ENCODE data around the gene PTPRU.

The PTPRU gene

DNA sequence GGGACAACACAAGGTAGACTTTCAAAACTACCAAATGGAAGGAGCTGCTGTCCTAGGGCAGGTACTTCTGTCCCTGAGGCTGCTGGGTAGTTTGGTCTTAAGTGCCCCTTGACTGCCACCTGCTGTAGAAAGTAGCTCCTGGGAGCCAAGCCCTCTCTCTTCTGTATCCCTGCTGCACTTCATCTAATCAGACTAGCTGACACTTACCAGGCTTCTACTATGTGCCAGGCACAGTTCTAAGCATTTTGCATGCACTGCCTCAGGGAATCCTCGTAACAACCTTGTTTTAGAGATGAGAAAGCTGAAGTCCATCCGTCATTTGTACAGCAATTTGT, 38.8 kb upstream of the PTPRU start:
- Histone ChIP-seq H3K27me3 (ENCODE audit: control insufficient read depth, low read length) (no peaks in the 10 kb centered on the region), H3F3A (ENCODE audit: control insufficient read depth, insufficient read depth) (no peaks in the 10 kb centered on the region), H4K20me1 (ENCODE audit: control insufficient read depth, insufficient read depth, low read depth, low read length) (no peaks in the 10 kb centered on the region), H3K79me2 (ENCODE audit: control insufficient read depth, low read length) (no peaks in the 10 kb centered on the region), H3K9me3 (ENCODE audit: control insufficient read depth, insufficient read depth, low read length) (no peaks in the 10 kb centered on the region), H3K4me1 (ENCODE audit: control insufficient read depth, low read length) (peaks cover under 1% of the 10 kb centered on the region; the same call in 1 of the 2 replicates), H3K27ac (ENCODE audit: low read depth, low read length) (no peak overlapping the region), H3K36me3 (ENCODE audit: control insufficient read depth, low read length) (peaks cover 33% of the 10 kb centered on the region), H3K4me2 (ENCODE audit: low read length) (no peak overlapping the region), H3K9me2 (replicated peaks; ENCODE audit: control insufficient read depth, low read length) (no peaks in the 10 kb centered on the region), H3K4me3 (ENCODE audit: low read length) (no peak overlapping the region)
- TF ChIP-seq EZH2phosphoT487 (IDR thresholded peaks at IDR 0.05; ENCODE audit: borderline replicate concordance, low read length), result no peak
- TF ChIP-seq, protein P1, sequence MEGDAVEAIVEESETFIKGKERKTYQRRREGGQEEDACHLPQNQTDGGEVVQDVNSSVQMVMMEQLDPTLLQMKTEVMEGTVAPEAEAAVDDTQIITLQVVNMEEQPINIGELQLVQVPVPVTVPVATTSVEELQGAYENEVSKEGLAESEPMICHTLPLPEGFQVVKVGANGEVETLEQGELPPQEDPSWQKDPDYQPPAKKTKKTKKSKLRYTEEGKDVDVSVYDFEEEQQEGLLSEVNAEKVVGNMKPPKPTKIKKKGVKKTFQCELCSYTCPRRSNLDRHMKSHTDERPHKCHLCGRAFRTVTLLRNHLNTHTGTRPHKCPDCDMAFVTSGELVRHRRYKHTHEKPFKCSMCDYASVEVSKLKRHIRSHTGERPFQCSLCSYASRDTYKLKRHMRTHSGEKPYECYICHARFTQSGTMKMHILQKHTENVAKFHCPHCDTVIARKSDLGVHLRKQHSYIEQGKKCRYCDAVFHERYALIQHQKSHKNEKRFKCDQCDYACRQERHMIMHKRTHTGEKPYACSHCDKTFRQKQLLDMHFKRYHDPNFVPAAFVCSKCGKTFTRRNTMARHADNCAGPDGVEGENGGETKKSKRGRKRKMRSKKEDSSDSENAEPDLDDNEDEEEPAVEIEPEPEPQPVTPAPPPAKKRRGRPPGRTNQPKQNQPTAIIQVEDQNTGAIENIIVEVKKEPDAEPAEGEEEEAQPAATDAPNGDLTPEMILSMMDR (IDR thresholded peaks at IDR 0.05; ENCODE audit: low read depth, low read length, poor library complexity, severe bottlenecking), result peak; percentile 48

GRCh38 chr1:29197993-29198392, 38.3 kb upstream of the PTPRU start:
- TF ChIP-seq, protein P1 (IDR thresholded peaks at IDR 0.05; ENCODE audit: low read depth, low read length, poor library complexity, severe bottlenecking), result no peak
- no peak for TF ChIP-seq EZH2phosphoT487 (IDR thresholded peaks at IDR 0.05; ENCODE audit: borderline replicate concordance, low read length)
- peaks cover 33% of the 10 kb centered on the region for H3K36me3 ChIP-seq (ENCODE audit: control insufficient read depth, low read length)

DNA sequence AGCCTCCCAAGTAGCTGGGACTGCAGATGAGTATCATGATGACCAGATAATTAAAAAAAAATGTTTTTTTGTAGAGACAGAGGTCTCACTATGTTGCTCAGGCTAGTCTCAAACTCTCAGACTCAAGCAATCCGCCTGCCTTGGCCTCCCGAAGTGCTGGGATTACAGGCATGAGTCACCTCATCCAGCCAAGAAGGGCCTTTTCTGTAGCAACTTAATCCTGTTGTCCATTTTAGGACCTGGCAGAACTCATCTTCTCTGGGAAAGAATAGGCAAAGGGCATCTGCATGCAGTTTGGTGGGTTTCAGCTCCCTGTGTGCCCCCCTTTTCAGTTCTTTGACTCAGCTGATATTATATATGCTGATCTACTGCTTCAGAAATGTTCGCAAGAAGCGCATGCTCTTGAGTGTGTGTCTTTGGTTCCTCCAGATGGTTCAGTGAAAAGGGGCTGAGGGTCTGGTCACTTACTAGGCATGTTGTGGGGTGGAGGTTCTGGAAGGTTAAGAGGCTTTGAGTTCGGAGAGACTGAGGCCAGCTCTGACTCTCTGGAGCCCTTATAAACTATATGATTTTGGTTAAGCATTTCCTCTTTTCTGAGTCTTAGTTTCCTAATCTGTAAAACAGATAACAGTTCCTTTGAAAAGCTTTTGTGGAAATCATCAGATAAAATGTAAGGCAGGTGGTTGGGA, 35.3 kb upstream of the PTPRU start:
- no peaks in the 10 kb centered on the region for H3K27me3 ChIP-seq (ENCODE audit: control insufficient read depth, low read length)
- no peaks in the 10 kb centered on the region for H3K9me3 ChIP-seq (ENCODE audit: control insufficient read depth, insufficient read depth, low read length)
- no peak overlapping the region for H3K4me2 ChIP-seq (ENCODE audit: low read length)
- H4K20me1 ChIP-seq (ENCODE audit: control insufficient read depth, insufficient read depth, low read depth, low read length), result no peaks in the 10 kb centered on the region
- TF ChIP-seq, protein P1 (IDR thresholded peaks at IDR 0.05; ENCODE audit: low read depth, low read length, poor library complexity, severe bottlenecking), result no peak
- no peak for TF ChIP-seq EZH2phosphoT487 (IDR thresholded peaks at IDR 0.05; ENCODE audit: borderline replicate concordance, low read length)
- peaks cover 34% of the 10 kb centered on the region for H3K36me3 ChIP-seq (ENCODE audit: control insufficient read depth, low read length)
- no peaks in the 10 kb centered on the region for H3F3A ChIP-seq (ENCODE audit: control insufficient read depth, insufficient read depth)
- H3K4me1 ChIP-seq (ENCODE audit: control insufficient read depth, low read length), result peaks cover 3% of the 10 kb centered on the region; the same call in 1 of the 2 replicates
- no peaks in the 10 kb centered on the region for H3K9me2 ChIP-seq (replicated peaks; ENCODE audit: control insufficient read depth, low read length)
- H3K27ac ChIP-seq (ENCODE audit: low read depth, low read length), result no peak overlapping the region
- H3K79me2 ChIP-seq (ENCODE audit: control insufficient read depth, low read length), result no peaks in the 10 kb centered on the region
- no peak overlapping the region for H3K4me3 ChIP-seq (ENCODE audit: low read length)

More at GRCh38 chr1:29197993-29198392, 38.3 kb upstream of the PTPRU start:
- H3K27me3 ChIP-seq (ENCODE audit: control insufficient read depth, low read length), result no peaks in the 10 kb centered on the region
- H3K9me2 ChIP-seq (replicated peaks; ENCODE audit: control insufficient read depth, low read length), result no peaks in the 10 kb centered on the region
- H3F3A ChIP-seq (ENCODE audit: control insufficient read depth, insufficient read depth), result no peaks in the 10 kb centered on the region
- peaks cover 3% of the 10 kb centered on the region; the same call in 1 of the 2 replicates for H3K4me1 ChIP-seq (ENCODE audit: control insufficient read depth, low read length)
- H3K4me2 ChIP-seq (ENCODE audit: low read length), result no peak overlapping the region
- H3K79me2 ChIP-seq (ENCODE audit: control insufficient read depth, low read length), result no peaks in the 10 kb centered on the region
- H3K4me3 ChIP-seq (ENCODE audit: low read length), result no peak overlapping the region
- H3K9me3 ChIP-seq (ENCODE audit: control insufficient read depth, insufficient read depth, low read length), result no peaks in the 10 kb centered on the region
- H3K27ac ChIP-seq (ENCODE audit: low read depth, low read length), result no peak overlapping the region
- no peaks in the 10 kb centered on the region for H4K20me1 ChIP-seq (ENCODE audit: control insufficient read depth, insufficient read depth, low read depth, low read length)
